Measurements from ENCODE around the gene CRKL. TPM values are rescaled to one million over a fixed set of nuclear protein-coding genes. Genes with fewer than 3 reads are reported as not detected.

CRKL gene
- total RNA-seq, 1 experiment from 2014 or later = 87.7 TPM

DNA sequence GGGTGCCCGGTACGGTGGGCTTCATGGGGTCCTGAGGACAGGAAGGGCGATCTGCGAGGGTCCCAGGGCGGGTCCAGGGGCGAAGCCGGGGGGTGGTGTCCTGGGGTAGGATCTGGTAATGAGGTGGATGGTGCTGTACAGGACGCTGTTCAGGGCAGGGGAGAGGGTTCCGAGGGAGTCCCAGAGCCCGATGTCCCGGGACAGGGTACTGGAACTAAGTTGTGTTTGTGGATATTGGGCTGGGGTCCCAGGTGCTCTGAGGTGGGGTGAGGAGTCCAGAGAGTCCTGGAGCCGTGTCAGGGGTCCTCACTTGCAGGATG is 65.3 kb downstream of the CRKL start:
- intact Hi-C loops (cut with micrococcal nuclease) = loop anchor here (2.0 to 5.0 kb wide), 2 partner anchors 20 to 180 kb away; partner anchors contain the start of gene THAP7
- Histone ChIP-seq H3K9me2 (ENCODE audit: insufficient read depth) (no peaks in the 10 kb centered on the region), H3K36me3 (ENCODE audit: control insufficient read depth in 1 of 2, insufficient read depth in 2 of 2, low read length in 2 of 2) (peaks cover 4 to 9% of the 10 kb centered on the region in 2 experiments; a peak in 1 of 4 replicates), H3K9ac (ENCODE audit: low read length) (peak overlapping the region; percentile 93), H3K27ac (ENCODE audit: low read depth, low read length) (peak overlapping the region; percentile 80), H3K79me2 (ENCODE audit: insufficient read depth, low read length) (peaks cover 24% of the 10 kb centered on the region), H2AFZ (ENCODE audit: low read depth, low read length, poor library complexity, severe bottlenecking) (no peak overlapping the region), H4K20me1 (ENCODE audit: insufficient read depth) (no peaks in the 10 kb centered on the region), H3K4me3 (replicated peaks in 1 of 2; ENCODE audit: low read depth in 1 of 2, low read length in 2 of 2) (peak overlapping the region; percentile 77 to 89), H3K9me3 (ENCODE audit: control insufficient read depth in 1 of 2, insufficient read depth in 1 of 2, low read depth in 1 of 2, low read length in 2 of 2) (peaks cover 4 to 10% of the 10 kb centered on the region in 2 experiments; a peak in 1 of 4 replicates), H3K4me2 (ENCODE audit: low read length) (peak overlapping the region; percentile 99), H3K4me1 (ENCODE audit: control insufficient read depth in 1 of 2, insufficient read depth in 2 of 2, low read length in 2 of 2) (peaks cover 6 to 18% of the 10 kb centered on the region in 2 experiments; a peak in 2 of 4 replicates), H3K27me3 (ENCODE audit: insufficient read depth, low read length) (no peaks in the 10 kb centered on the region)
- peak; percentile 39 for ATAC-seq
- CTCF ChIA-PET = interaction anchor here (0.6 to 1.5 kb wide), 9 partner anchors 10 to 660 kb away, joined by 3 to 7 read pairs (median 4); no protein-coding TSS in a partner anchor
- TSS peak; percentile 50 for BruUV-seq (replicated peaks)
- POLR2A ChIA-PET = interaction anchor here (0.9 to 1.6 kb wide), 7 partner anchors 8 to 97 kb away, joined by 3 to 21 read pairs (median 5); no protein-coding TSS in a partner anchor
- TF ChIP-seq POLR2A (IDR thresholded peaks at IDR 0.05; ENCODE audit: borderline replicate concordance, extremely low read depth, insufficient read depth, insufficient read length) (no peak), ZFX (IDR thresholded peaks at IDR 0.05) (no peak), SRF (IDR thresholded peaks at IDR 0.05; ENCODE audit: low read depth) (no peak), YY1 (IDR thresholded peaks at IDR 0.05; ENCODE audit: extremely low read depth, insufficient replicate concordance, low read depth, low read length) (no peak), JUND (IDR thresholded peaks at IDR 0.05) (no peak), TCF7L2 (IDR thresholded peaks at IDR 0.05; ENCODE audit: borderline replicate concordance, extremely low read depth, insufficient read depth, insufficient read length) (no peak), SP1 (IDR thresholded peaks at IDR 0.05; ENCODE audit: low read depth) (no peak), CEBPB (IDR thresholded peaks at IDR 0.05; ENCODE audit: low read depth) (no peak), CBX3 (IDR thresholded peaks at IDR 0.05; ENCODE audit: low read depth) (no peak), EGR1 (IDR thresholded peaks at IDR 0.05; ENCODE audit: low read depth) (no peak), RAD21 (IDR thresholded peaks at IDR 0.05; ENCODE audit: low read depth) (no peak), SIN3A (IDR thresholded peaks at IDR 0.05; ENCODE audit: low read depth) (no peak), ELF1 (IDR thresholded peaks at IDR 0.05; ENCODE audit: borderline replicate concordance, low read depth) (no peak), POLR2AphosphoS5 (IDR thresholded peaks at IDR 0.05; ENCODE audit: low read depth, low read length) (no peak)
- TF ChIP-seq, protein P1, sequence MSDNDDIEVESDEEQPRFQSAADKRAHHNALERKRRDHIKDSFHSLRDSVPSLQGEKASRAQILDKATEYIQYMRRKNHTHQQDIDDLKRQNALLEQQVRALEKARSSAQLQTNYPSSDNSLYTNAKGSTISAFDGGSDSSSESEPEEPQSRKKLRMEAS (IDR thresholded peaks at IDR 0.05) = no peak
- TF ChIP-seq, protein P2, sequence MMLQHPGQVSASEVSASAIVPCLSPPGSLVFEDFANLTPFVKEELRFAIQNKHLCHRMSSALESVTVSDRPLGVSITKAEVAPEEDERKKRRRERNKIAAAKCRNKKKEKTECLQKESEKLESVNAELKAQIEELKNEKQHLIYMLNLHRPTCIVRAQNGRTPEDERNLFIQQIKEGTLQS (IDR thresholded peaks at IDR 0.05) = no peak
- TF ChIP-seq, protein P3, sequence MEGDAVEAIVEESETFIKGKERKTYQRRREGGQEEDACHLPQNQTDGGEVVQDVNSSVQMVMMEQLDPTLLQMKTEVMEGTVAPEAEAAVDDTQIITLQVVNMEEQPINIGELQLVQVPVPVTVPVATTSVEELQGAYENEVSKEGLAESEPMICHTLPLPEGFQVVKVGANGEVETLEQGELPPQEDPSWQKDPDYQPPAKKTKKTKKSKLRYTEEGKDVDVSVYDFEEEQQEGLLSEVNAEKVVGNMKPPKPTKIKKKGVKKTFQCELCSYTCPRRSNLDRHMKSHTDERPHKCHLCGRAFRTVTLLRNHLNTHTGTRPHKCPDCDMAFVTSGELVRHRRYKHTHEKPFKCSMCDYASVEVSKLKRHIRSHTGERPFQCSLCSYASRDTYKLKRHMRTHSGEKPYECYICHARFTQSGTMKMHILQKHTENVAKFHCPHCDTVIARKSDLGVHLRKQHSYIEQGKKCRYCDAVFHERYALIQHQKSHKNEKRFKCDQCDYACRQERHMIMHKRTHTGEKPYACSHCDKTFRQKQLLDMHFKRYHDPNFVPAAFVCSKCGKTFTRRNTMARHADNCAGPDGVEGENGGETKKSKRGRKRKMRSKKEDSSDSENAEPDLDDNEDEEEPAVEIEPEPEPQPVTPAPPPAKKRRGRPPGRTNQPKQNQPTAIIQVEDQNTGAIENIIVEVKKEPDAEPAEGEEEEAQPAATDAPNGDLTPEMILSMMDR (IDR thresholded peaks at IDR 0.05 in 2 of 3, conservative IDR thresholded peaks at IDR 0.05 in 1 of 3; ENCODE audit: borderline replicate concordance in 1 of 3, insufficient read depth in 1 of 3, low read depth in 2 of 3, low read length in 2 of 3) = no peak
- TF ChIP-seq, protein P4, sequence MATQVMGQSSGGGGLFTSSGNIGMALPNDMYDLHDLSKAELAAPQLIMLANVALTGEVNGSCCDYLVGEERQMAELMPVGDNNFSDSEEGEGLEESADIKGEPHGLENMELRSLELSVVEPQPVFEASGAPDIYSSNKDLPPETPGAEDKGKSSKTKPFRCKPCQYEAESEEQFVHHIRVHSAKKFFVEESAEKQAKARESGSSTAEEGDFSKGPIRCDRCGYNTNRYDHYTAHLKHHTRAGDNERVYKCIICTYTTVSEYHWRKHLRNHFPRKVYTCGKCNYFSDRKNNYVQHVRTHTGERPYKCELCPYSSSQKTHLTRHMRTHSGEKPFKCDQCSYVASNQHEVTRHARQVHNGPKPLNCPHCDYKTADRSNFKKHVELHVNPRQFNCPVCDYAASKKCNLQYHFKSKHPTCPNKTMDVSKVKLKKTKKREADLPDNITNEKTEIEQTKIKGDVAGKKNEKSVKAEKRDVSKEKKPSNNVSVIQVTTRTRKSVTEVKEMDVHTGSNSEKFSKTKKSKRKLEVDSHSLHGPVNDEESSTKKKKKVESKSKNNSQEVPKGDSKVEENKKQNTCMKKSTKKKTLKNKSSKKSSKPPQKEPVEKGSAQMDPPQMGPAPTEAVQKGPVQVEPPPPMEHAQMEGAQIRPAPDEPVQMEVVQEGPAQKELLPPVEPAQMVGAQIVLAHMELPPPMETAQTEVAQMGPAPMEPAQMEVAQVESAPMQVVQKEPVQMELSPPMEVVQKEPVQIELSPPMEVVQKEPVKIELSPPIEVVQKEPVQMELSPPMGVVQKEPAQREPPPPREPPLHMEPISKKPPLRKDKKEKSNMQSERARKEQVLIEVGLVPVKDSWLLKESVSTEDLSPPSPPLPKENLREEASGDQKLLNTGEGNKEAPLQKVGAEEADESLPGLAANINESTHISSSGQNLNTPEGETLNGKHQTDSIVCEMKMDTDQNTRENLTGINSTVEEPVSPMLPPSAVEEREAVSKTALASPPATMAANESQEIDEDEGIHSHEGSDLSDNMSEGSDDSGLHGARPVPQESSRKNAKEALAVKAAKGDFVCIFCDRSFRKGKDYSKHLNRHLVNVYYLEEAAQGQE (IDR thresholded peaks at IDR 0.05; ENCODE audit: low read depth) = no peak
- RAD21 ChIA-PET (ENCODE audit: low non-redundant PET in 1 of 2, low total read pairs in 2 of 2, uncharacterized antibody in 2 of 2, unreplicated experiment in 2 of 2) = interaction anchor here in 1 of 2 experiments (0.5 kb wide), 1 partner anchor 167 kb away, joined by 5 read pairs; no protein-coding TSS in a partner anchor
- no peak for DNase-seq (ENCODE audit: low read depth, low spot score)

Data from HCT116 (cell line).